SK-N-SH treated with all-trans-retinoic acid at 6 μM for 48 hours (cell line): ENCODE measurements around the gene DNAH7.

ENCODE experiments used
- ATAC-seq: fragments of 200-7000 bp; cut with Tn5 transposase; 3 replicates; pipeline ENCODE4 v1.9.1; 2020; ENCODE audit warnings: mild to moderate bottlenecking, moderate library complexity
- ARNTL ChIP-seq: fragments of 450-650 bp; formaldehyde crosslinking; IDR thresholded peaks from 2 replicates; pipeline ENCODE4 v1.5.0; 2020; ENCODE audit warnings: low read depth, mild to moderate bottlenecking, moderate library complexity, borderline replicate concordance
- BACH2 ChIP-seq: fragments of 250-450 bp; sonication (Bioruptor Pico); IDR thresholded peaks from 2 replicates; pipeline ENCODE4 v1.9.0; 2021; ENCODE audit warnings: mild to moderate bottlenecking, borderline replicate concordance
- CREB5 ChIP-seq: fragments of 250-450 bp; sonication (Bioruptor Pico); IDR thresholded peaks from 2 replicates; pipeline ENCODE4 v1.5.1; 2020; ENCODE audit warnings: low read depth, mild to moderate bottlenecking, moderate library complexity
- CSDC2 ChIP-seq: fragments of 250-450 bp; sonication (Bioruptor Pico); IDR thresholded peaks from 2 replicates; pipeline ENCODE4 v1.5.0; 2020; ENCODE audit warnings: mild to moderate bottlenecking, moderate library complexity
- CSRNP3 ChIP-seq: fragments of 250-450 bp; sonication (Bioruptor Pico); IDR thresholded peaks from 2 replicates; pipeline ENCODE4 v1.5.1; 2021; ENCODE audit warnings: mild to moderate bottlenecking, moderate library complexity
- ESRRG ChIP-seq: fragments of 250-450 bp; sonication (Bioruptor Pico); IDR thresholded peaks from 2 replicates; pipeline ENCODE4 v1.6.1; 2021; ENCODE audit warnings: mild to moderate bottlenecking
- GLIS3 ChIP-seq: fragments of 250-450 bp; sonication (Bioruptor Pico); IDR thresholded peaks from 2 replicates; pipeline ENCODE4 v1.5.0; 2020; ENCODE audit warnings: mild to moderate bottlenecking, moderate library complexity
- ISL1 ChIP-seq: fragments of 250-450 bp; sonication (Bioruptor Pico); IDR thresholded peaks from 2 replicates; pipeline ENCODE4 v2.1.2; 2022; ENCODE audit warnings: mild to moderate bottlenecking, moderate library complexity
- OSR1 ChIP-seq: fragments of 250-450 bp; sonication (Bioruptor Pico); IDR thresholded peaks from 2 replicates; pipeline ENCODE4 v1.8.0; 2022; ENCODE audit warnings: moderate library complexity, mild to moderate bottlenecking, inconsistent platforms
- PATZ1 ChIP-seq: fragments of 250-450 bp; sonication (Bioruptor Pico); IDR thresholded peaks from 2 replicates; pipeline ENCODE4 v1.8.0; 2020; ENCODE audit warnings: mild to moderate bottlenecking, moderate library complexity, borderline replicate concordance
- POU6F1 ChIP-seq: fragments of 250-450 bp; sonication (Bioruptor Pico); IDR thresholded peaks from 2 replicates; pipeline ENCODE4 v1.8.0; 2021; ENCODE audit warnings: low read depth, mild to moderate bottlenecking, moderate library complexity, borderline replicate concordance
- PPARA ChIP-seq: fragments of 250-450 bp; sonication (Bioruptor Pico); IDR thresholded peaks from 2 replicates; pipeline ENCODE4 v1.5.0; 2020; ENCODE audit warnings: mild to moderate bottlenecking, borderline replicate concordance
- RARB ChIP-seq: fragments of 250-450 bp; sonication (Bioruptor Pico); IDR thresholded peaks from 2 replicates; pipeline ENCODE4 v1.8.0; 2021; ENCODE audit warnings: mild to moderate bottlenecking, moderate library complexity
- SNAI2 ChIP-seq: fragments of 250-450 bp; sonication (Bioruptor Pico); IDR thresholded peaks from 2 replicates; pipeline ENCODE4 v1.5.0; 2020; ENCODE audit warnings: mild to moderate bottlenecking, moderate library complexity
- ZC3H10 ChIP-seq: fragments of 250-450 bp; sonication (Bioruptor Pico); IDR thresholded peaks from 2 replicates; pipeline ENCODE4 v1.5.1; 2021; ENCODE audit warnings: mild to moderate bottlenecking, moderate library complexity
- ZFP3 ChIP-seq: fragments of 250-450 bp; sonication (Bioruptor Pico); IDR thresholded peaks from 2 replicates; pipeline ENCODE4 v1.5.0; 2020; ENCODE audit warnings: mild to moderate bottlenecking, moderate library complexity
- ZFP30 ChIP-seq: fragments of 450-650 bp; formaldehyde crosslinking; IDR thresholded peaks from 2 replicates; pipeline ENCODE4 v1.5.0; 2022; ENCODE audit warnings: mild to moderate bottlenecking, moderate library complexity
- ZNF565 ChIP-seq: fragments of 450-650 bp; formaldehyde crosslinking; conservative IDR thresholded peaks from 2 replicates; pipeline ENCODE4 v1.5.0; 2020; ENCODE audit warnings: low read depth, mild to moderate bottlenecking, moderate library complexity
- ZNF70 ChIP-seq: fragments of 450-650 bp; formaldehyde crosslinking; IDR thresholded peaks from 2 replicates; pipeline ENCODE4 v1.5.0; 2020; ENCODE audit warnings: mild to moderate bottlenecking, moderate library complexity
- ZNF8 ChIP-seq: fragments of 450-650 bp; formaldehyde crosslinking; IDR thresholded peaks from 2 replicates; pipeline ENCODE4 v1.5.0; 2020; ENCODE audit warnings: mild to moderate bottlenecking, moderate library complexity

DNAH7 gene

GRCh38 chr2:195824478-195824877, 244.2 kb downstream of the DNAH7 start:
- no peak for TF ChIP-seq ZFP3 (CRISPR knock-in tag)
- no peak for TF ChIP-seq ZC3H10 (CRISPR knock-in tag)
- TF ChIP-seq CREB5 (CRISPR knock-in tag): no peak
- no peak for TF ChIP-seq CSRNP3 (CRISPR knock-in tag)
- TF ChIP-seq POU6F1 (CRISPR knock-in tag): no peak
- TF ChIP-seq, all 23 proteins: peak for 0
- ATAC-seq: no peak

GRCh38 chr2:195823206-195823605, 245.4 kb downstream of the DNAH7 start:
- ATAC-seq: no peak
- TF ChIP-seq ZNF565 (CRISPR knock-in tag) (no peak), CREB5 (CRISPR knock-in tag) (no peak), ARNTL (no peak), OSR1 (CRISPR knock-in tag) (no peak), ZFP30 (CRISPR knock-in tag) (no peak), ZNF70 (CRISPR knock-in tag) (no peak), CSDC2 (CRISPR knock-in tag) (no peak), PATZ1 (CRISPR knock-in tag) (no peak), BACH2 (no peak)

GRCh38 chr2:195821566-195821932, 247.1 kb downstream of the DNAH7 start:
- ATAC-seq: no peak
- TF ChIP-seq RARB (CRISPR knock-in tag) (no peak), PPARA (CRISPR knock-in tag) (no peak), PATZ1 (CRISPR knock-in tag) (no peak), ZFP30 (CRISPR knock-in tag) (no peak), SNAI2 (CRISPR knock-in tag) (no peak), ZC3H10 (CRISPR knock-in tag) (no peak), ESRRG (CRISPR knock-in tag) (no peak), ARNTL (no peak), CSDC2 (CRISPR knock-in tag) (no peak), CSRNP3 (CRISPR knock-in tag) (no peak), CREB5 (CRISPR knock-in tag) (no peak), OSR1 (CRISPR knock-in tag) (no peak), ISL1 (CRISPR knock-in tag) (no peak), ZNF8 (CRISPR knock-in tag) (no peak), GLIS3 (CRISPR knock-in tag) (no peak), BACH2 (no peak), POU6F1 (CRISPR knock-in tag) (no peak)
